SK-MEL-5 (cell line): ENCODE results near the gene KIF9. TPM values are rescaled to one million over a fixed set of nuclear protein-coding genes. Genes with fewer than 3 reads are reported as not detected.
A peak's percentile ranks its signal among the peaks of the same experiment; 100 is the strongest.
"Not testable (repeated sequence)": the region's sequence is repeated elsewhere in the genome, so short reads cannot be mapped to it uniquely, and the experiment has no call there.

Experiments
- DNase-seq: peaks from one replicate; pipeline ENCODE4 v3.0.0-alpha.2; 2016; ENCODE audit warnings: low read depth, low spot score
- in situ Hi-C: cut with HindIII; loops from 2 replicates; pipeline ENCODE4 v1.10.0; 2016; ENCODE audit warnings: low sequenced_read_pairs, high pct_unique_total_duplicates, low pct_unique_long_range_greater_than_20kb
- total RNA-seq: library from RNA; depleted of rRNA; stranded (reverse); fragments of >200 nt; shearing (Covaris generic); gene quantifications from 2 replicates; pipeline ENCODE4 v1.2.3, GENCODE V29; 2014

Gene KIF9
- total RNA-seq, 1 experiment from 2014 or later: 8.0 TPM

GRCh38 chr3:47266709-47267489, 15.7 kb downstream of the KIF9 start:
- in situ Hi-C loops: no loop called here
- DNase-seq: peak; percentile 28

DNA sequence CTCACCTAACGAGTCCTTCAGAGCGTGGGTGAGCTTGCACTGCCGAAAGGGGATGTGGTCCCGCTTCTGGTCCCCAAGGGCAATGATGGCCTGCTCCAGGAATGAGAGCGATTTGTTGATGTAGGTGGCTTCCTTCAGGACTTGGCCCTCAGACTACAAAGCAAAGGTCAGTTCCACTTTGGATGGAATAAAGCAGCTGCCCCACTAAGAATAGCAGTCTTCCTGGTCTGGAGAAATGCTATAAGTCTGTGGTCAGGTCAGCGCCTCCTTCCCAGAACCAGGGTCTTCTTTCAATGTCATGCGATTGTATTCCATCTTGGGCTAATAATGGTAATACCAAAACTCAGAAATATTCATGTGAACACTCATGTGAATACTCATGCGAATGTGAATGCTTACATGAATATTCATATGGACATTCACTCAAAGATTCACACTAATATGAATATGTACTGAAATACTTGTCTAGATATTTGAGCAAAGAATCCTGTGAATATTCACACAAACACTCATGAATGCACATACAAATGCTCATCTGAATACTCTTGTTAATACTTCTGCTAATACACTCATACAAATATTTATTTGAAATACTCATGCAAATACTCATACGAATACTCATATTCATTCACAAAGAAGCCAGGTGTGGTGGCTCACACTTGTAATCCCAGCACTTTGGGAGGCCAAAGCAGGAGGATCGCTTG, 16.7 kb downstream of the KIF9 start:
- in situ Hi-C loops: no loop called here
- DNase-seq: no peak

- DNase-seq: no peak
- in situ Hi-C loops: no loop called here
Observed at GRCh38 chr3:47265008-47265407, 17.6 kb downstream of the KIF9 start.

GRCh38 chr3:47261301-47261700, 21.3 kb downstream of the KIF9 start:
- in situ Hi-C loops: no loop called here
- no peak for DNase-seq

DNA sequence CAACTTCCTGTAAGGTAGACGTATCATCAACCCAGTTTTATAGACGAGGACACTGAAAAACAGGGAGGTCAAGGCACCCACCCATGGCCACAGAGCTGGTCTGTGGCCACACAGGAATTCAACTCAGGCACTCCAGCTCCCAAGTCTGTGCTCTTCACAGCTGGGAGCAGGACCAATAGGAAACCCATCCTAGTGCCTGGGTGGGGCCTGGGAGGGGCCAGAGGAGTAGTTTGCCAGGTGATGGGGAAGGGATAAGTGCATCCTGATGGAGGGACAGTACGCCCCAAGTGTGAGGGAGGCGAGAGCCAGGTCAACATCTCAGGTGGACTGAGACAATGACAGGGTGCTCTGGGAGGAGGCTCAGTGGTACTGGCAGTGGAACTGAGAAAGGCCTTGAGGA, 22.0 kb downstream of the KIF9 start:
- in situ Hi-C loops: no loop called here
- no peak for DNase-seq

DNA sequence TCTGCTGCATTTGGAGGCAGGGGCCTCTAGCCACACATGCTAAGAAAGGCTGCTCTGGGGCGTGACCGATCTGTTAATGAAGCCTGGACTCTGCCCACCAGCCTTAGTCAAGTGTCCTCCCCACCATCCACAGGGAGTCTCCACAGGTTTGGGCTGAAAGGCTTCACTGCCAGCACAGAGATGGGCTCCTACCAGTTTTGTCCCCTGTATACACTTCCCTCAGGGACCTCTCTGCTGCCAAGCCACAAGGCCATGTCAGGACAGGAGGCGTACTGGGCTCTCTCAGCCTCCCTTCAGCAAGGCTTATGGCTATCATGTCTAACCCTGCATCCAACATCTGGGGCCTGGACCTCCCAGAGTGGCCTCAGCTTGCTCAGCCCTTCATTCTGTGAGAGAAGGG, 23.5 kb downstream of the KIF9 start:
- in situ Hi-C loops: no loop called here
- no peak for DNase-seq

DNA sequence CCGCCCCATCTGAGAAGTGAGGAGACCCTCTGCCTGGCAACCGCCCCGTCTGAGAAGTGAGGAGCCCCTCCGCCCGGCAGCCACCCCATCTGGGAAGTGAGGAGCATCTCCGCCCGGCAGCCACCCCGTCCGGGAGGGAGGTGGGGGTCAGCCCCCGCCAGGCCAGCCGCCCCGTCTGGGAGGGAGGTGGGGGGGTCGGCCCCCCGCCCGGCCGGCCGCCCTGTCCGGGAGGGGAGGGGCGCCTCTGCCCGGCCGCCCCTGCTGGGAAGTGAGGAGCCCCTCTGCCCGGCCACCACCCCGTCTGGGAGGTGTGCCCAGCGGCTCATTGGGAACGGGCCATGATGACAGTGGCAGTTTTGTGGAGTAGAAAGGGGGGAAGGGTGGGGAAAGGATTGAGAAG, 26.3 kb downstream of the KIF9 start:
- in situ Hi-C loops, DNase-seq: not testable (repeated sequence)

- in situ Hi-C loops: no loop called here
- no peak for DNase-seq
Observed at GRCh38 chr3:47251689-47252088, 30.9 kb downstream of the KIF9 start.

DNA sequence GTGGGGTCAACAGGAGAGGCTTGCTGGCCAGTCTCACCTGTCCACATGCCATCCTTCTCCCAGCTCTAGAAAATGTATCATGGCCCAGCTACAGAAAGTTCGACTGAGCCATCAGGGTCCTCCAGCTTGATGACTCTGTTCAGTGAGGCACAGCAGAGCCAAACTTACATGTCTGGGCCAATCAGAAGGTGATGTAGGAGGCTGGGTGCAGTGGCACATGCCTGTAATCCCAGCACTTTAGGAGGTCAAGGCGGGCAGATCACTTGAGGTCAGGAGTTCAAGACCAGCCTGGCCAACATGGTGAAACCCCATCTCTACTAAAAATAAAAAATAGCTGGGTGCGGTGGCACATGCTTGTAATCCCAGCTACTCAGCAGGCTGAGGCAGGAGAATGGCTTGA, 31.5 kb downstream of the KIF9 start:
- DNase-seq, in situ Hi-C loops: not testable (repeated sequence)

DNA sequence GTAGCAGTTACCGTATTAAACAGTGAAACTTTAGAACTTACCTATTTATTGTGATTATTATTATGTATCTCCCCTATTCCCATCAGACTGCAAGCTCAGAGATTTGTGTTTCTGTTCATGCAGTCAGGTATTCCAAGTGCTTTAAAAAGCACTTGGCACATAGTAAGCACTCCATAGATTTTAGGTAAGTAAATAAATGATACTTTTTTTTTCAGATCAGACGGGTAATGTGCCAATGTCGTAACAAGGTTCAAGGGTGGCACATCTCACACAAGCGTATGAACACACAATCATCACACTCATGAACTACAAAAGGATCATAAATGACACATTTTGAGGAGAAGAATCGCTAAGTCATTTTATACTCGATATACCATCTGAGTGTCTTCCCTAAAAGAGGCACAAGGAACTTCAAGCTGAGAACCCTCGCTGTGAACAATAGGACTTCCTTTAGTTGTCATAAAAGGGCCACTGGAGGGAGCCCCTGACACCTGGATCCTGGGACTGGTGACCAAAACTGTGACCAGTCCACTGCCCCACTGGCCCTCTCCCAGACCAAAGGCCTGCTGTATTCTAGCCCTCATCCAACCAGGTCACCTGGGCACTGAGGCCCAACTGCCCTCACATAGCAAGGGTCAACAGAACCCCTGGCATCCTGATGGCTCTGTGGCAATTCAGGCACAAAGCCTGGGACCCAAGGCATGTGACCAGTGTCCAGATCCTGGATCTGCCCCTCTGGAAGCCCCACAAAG, 32.1 kb downstream of the KIF9 start:
- in situ Hi-C loops: no loop called here
- DNase-seq: peak; percentile 40

GRCh38 chr3:47247131-47248064, 35.2 kb downstream of the KIF9 start:
- no peak for DNase-seq
- in situ Hi-C loops: no loop called here

DNA sequence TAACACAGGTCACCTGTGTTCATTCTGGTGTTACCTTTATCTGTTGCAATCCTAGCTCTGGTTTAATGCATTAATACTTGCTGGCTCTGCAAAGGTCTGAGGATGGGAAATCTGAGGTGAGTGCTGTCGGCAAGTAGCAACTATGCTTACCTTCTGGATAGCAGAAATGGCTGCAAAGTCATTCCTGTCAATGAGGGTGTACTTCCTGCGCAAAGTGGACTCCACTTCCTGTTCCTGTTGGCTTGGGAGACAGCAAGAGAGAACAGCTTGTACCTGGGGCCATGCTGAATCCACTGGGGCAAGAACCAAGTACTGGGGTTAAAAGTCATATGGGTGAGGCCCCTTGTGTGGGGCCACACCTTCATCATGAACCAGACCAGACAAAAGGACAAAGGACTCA, 37.3 kb downstream of the KIF9 start:
- no peak for DNase-seq
- in situ Hi-C loops: no loop called here

- DNase-seq: no peak
- in situ Hi-C loops: no loop called here
Observed at GRCh38 chr3:47244531-47245100, 38.0 kb downstream of the KIF9 start.

- no peak for DNase-seq
- in situ Hi-C loops: no loop called here
Observed at GRCh38 chr3:47243419-47244147, 39.0 kb downstream of the KIF9 start.

GRCh38 chr3:47239929-47240328, 42.7 kb downstream of the KIF9 start:
- DNase-seq: no peak
- in situ Hi-C loops: no loop called here

DNA sequence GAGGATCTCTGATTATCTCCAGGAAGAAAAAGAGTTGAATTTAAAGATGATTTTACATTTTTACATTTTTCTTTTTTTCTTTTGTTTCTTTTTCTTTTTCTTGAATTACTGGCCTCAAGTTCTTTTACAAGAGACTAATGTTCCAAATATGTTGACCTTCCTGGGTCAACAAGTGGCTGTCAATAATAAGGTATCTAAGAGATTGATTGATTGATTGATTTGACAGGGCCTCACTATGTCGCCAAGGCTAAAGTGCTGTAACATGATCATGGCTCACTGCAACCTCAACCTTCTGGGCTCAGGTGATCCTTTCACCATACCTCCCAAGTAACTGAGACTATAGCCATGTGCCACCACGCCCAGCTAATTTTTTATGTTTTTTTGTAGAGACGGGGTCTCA, 44.6 kb downstream of the KIF9 start:
- in situ Hi-C loops: no loop called here
- DNase-seq: no peak

GRCh38 chr3:47228088-47228487, 54.5 kb downstream of the KIF9 start:
- no peak for DNase-seq
- in situ Hi-C loops: no loop called here
